SH-SY5Y (cell line): ENCODE measurements around the gene CLGN.

Experiments used
- GATA2 ChIP-seq: IDR thresholded peaks from 2 replicates; pipeline ENCODE4 v1.6.1; 2011; ENCODE audit warnings: mild to moderate bottlenecking, low read depth, low read length
- GATA3 ChIP-seq: IDR thresholded peaks from 2 replicates; pipeline ENCODE4 v1.6.1; 2011; ENCODE audit warnings: low read depth, mild to moderate bottlenecking, low read length, moderate library complexity

GRCh38 chr4:140343303-140343702 lies 84.1 kb downstream of the CLGN start:
- TF ChIP-seq GATA2 (no peak), GATA3 (no peak)
